Globus pallidus (tissue), 1 donor: ENCODE measurements around the gene TMEM117.

Experiments
- DNase-seq: peaks from one replicate; pipeline ENCODE4 v3.0.0-alpha.2; 2015; ENCODE audit warnings: low spot score

Gene TMEM117

DNA sequence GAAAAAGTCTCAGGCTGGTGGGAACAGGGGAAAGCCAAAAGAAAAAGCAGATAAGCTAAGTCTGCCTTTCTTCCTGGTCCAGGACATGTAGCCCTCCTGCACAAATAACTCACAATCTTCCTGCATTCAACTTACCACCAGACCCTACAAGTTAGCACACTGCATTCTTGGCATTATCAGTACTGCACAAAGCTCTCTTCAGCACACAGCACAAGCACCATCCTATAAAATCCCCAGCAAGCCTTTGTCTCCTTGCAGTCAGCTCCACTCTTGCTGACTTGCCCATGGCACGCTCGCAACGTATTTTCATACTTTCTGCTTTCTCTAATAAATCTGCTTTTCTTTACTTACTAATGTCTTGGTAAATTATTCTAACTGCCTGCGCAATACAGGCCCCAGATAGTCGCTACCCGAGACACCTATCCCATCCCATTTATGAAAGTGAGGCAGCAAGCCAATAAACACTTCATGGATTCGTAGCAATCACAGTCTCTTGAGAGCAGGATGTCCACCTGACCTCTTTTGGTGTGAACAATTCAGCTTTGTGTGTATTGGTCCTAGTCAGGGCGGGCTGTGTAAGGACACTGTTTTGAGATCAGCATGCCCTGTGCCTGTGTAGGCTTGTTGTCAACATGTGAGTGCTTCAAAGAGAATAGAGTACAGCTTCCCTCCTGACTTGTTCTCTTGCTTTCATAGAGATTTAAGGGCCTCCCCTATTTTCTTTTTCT, 49.0 kb downstream of the TMEM117 start:
- peak; percentile 58 for DNase-seq

DNA sequence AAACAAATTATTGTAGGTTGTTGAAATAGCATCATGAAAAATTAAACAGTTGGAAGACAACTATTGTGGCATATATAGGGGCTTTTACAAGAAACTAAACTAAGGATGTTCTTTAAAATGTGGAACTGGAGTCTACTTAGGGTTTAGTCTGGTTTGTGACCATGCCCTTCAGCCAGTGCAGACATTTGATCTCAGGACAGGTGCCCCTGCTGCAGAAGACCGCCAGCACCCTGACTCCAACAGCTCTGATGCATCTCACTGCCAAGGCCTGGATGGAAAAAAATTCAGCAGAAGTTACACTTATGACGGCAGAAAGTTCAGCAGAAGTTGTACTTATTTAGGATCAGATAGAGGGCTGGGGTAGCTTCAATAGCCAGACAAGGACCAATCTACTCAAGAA, 51.5 kb downstream of the TMEM117 start:
- no peak for DNase-seq

DNA sequence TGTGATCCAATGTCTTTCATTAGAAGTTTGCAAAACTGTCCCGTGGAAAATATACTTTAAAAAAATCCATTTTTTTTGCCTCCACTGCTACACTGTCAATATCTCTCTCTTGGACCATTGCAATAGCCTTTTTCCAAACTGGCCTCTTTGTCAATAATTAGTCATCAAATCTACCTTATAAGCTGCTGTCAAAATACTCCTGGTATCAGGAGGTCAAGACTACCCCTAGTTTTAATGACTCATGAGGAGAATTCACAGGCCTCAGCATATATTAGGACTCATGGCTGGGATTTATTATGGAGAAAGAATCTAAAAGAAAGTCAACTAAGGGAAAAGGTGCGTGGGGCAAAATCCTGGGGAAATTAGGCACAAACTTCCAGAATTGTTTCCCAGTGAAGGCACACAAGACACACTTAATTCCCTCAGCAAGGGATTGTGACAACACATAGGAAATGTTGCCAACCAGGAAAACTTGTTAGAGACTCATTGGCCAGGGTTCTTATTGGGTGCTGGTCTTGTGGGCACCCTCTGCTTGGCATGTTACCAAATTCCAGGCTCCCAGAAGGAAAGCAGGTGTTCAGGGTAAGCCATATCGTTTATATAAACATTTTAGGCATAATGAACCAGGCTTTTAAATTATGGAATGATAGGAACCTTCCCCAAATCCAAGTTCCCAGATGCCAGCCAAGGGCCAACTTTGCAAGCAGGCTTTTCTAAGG, 56.1 kb downstream of the TMEM117 start:
- no peak for DNase-seq

DNA sequence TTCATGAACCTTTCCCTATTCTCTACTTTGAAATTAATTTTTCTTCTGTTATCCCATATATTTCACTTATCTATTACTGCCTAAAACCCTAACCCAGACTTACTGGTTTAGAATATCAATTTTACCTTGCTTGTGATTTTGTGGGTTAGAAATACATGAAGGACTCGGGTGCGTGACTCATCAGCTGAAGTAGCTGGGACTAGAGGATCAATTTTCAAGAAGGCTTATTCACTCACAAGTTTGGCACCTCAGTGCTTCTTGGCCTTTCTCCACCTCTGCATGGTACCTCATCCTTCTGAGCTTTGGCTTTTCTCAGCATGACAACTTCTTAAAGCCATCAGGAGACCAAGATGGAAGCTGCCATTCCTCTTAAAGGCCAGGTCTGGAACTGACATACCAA, 57.8 kb downstream of the TMEM117 start:
- DNase-seq, result no peak

DNA sequence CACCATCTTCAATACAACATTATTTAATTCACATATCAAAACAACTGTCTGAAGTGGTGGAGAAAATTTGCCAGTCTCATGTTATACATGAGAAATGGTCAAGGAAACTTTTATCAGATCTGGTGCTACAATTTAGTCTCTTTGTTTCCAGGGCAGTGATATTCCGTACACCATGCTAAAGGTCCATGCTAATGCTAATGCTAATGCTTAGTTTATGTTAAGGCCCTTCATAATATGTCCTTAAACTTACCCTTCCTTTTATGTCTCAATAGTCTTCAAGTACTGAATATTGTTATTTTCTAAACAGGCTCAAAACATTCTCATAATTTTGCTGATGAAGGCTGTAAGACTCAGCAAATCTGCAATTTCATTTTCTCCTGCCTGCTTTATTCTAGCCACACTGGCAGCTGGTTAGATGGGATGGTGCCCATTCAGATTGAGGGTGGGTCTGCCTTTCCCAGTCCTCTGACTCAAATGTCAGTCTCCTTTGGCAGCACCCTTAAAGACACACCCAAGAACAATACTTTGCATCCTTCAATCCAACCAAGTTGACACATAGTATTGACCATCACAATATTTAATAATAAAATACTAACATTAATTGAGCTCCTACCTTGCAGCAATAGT, 59.8 kb downstream of the TMEM117 start:
- no peak for DNase-seq

DNA sequence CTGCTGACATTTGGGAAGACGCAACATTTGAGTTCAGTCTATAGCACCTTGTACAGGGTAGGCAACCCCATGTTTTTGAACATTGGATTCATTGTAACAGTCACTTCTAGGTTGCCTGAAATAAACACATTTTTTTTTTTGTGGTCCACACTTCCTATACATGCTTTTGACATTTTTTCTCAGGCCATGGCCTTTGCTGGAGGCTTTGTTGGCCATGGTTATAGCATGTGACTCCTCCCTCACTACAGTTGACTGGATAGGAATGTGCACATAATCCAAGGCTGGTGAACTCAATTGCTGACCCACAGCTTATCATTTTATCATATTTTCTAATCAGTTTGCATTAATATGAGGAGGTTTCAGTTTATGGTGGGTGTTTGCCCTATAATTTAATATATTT, 60.6 kb downstream of the TMEM117 start:
- DNase-seq, result no peak

DNA sequence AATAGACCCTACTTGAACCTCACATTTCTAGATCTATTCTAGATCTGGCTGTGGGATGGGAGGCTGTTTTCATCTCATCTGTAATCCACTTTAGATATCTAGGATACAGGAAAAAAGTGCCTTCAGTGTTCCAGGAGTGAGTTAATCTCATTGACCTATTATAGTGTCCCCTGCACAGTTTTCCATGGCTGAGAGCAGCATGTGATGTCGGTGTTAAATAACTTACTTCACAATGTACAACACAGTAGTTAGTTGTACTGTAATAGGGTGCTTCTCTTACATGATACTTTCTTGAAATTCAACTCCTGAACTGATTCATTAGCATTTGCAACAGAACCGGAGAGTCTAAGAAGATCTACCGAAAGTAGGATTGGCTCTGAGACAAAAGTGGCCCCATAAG, 62.6 kb downstream of the TMEM117 start:
- DNase-seq, result no peak

DNA sequence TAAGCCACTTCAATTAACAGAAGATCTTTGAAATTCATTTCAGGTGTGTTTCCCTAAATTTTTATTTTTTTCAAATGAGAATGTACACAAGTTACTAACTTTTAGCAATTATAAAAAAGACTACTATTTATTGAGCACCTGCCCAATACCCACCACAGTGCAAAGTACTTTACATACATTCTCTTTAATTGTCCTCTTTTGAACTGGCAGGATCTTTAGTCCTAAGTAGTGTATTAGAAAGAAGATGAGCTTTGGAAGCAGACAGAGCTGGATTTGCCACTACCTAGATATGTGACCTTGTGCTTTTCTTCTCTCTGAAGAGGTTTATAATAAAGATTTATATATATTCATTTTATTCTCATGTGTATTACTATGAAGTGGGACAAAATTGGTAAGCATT, 63.7 kb downstream of the TMEM117 start:
- DNase-seq, result no peak

DNA sequence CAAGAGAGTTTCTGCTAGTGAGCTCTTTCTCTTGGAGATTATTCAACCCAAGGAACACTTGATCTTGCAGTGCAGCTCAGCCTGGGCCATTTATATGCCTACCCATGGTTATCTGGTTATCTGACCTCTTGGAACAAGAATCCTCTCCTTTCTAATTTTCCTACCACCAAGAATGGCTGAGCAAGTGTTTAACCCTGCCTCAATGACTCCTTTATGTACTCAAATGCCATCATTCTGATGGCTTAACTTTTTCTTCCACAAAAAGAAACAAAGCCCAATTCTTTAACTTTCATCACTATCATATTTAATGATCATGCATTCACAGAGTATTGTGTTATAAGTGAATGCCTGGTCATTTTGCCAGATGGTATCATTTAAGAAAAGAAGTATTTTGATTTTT, 67.8 kb downstream of the TMEM117 start:
- no peak for DNase-seq

DNA sequence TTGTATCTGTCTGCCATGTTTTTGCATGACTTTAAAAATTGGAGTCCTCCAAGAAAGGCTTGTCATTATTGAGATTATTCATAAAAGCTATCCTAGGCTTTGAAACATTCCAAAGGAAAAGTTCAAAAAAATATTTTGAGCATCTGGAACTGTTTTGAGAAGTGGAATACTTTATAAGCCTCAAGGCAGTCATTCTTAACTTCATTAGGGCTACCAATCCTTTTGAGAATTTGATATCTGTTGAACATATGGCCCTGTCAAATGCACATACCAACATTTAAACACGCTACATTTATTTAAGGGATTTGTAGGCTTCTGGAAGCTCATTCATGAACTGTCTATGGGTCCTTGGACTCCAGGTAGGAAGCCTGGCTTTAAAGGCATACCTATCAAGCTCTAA, 77.0 kb downstream of the TMEM117 start:
- DNase-seq, result no peak

DNA sequence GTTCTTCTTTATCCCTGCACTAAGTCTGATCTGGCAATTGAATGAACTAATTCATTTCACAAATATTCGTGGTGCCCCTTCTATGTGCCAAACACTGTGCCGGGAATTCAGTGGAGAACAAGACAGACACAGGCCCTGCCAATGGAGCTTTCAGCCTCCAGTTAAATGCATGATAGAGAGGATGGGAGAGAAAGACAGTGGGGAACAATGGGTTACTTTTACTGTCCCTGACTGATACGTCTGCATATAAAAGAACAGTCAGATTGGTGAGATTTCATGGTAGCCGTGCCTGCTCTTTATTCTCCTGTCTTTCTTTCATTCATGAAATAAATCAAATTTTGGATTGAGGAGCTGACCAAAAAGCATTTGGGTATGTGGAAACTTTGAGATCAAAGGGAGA, 78.5 kb downstream of the TMEM117 start:
- DNase-seq, result no peak

DNA sequence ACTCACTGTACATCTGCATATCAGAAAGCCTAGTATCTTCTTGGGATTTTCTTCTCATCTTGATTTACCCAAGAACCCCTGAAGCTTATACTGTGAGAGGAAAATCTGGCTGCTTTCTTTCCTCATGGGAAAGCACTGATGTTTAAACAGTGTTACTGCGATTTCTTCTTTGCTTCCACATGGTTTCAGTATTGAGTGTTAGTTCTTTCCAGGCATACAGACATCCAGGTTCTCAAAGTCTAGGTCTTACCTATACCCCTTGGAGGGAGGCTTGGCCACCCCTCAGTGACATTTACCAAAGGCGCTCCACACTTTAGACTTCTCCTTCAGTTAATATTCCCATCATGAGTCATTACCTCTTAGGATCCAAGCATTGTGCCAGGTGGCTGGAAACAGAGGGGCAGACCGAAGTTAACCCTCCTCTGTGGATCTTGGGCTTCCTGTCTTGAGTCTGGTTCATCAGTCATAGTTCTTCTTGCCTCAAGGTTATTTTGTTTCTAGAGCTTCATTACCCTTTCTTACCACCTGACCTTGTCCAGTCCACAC, 79.1 kb downstream of the TMEM117 start:
- no peak for DNase-seq

DNA sequence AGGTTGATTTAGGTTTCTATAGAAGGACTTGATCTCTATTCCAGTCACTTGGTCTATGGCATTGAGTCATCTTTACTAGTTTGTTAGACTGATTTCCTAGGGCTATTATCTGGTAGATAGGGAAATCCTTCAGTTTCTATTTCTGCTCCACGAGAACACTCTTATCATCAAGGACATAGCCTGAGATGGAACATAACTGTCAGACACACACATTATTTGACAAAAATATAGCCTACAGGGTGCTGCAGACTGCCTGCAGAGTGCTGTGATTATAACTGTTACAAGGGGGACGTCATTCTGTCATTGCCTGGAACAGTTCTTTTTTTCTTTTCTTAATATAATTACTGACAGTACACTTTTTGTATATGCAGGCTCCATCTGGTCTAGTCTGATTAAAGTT, 82.0 kb downstream of the TMEM117 start:
- no peak for DNase-seq

DNA sequence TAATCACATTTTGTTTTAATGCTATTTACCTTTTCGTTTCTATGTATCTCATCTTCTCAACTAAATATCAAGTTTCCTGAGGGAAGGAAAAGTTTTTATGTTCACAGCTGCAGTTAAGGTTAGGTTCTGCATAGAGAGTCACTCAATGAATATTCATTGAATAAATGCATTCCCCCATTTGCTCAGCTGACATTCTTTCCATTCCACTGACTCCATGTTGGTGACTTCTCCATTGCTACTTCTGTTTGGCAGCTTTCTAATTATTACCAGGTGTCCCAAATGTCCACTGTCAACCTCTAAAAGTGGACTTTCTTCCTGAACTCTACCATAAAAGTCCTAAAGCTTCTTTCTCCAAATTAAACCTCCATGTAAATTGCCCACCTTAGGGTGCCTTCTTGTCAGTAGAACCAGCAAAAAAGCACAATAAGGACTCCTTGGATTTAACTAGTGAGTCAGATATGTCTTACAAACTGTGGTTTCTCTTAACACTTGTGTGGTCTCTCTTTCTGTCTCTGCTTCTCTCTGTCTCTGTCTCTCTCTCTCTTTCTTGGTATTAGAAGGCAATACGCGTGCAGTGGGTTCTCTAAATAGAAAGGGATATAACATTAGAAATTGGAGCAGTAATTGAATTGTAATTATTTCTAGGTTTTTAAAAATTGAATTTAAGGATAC, 85.9 kb downstream of the TMEM117 start:
- DNase-seq, result no peak

DNA sequence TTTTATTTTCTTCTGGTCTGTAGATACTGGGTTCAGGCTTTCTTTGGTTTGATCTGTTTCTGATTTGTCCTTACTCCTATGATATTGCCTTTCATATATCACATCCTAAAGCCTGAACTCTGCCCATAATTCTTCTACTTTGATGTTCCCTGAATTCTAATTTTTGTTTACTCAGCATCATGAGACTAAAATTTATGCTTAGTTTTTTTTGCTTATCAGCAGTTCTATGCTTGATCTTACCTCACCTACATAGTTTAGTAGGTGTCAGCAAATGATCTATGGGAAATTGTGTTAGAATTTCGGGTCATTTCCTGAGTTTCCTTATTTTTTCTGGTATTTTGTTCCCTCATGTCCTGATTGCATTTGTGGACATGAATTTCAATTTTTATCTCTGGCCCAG, 94.2 kb downstream of the TMEM117 start:
- DNase-seq, result no peak

DNA sequence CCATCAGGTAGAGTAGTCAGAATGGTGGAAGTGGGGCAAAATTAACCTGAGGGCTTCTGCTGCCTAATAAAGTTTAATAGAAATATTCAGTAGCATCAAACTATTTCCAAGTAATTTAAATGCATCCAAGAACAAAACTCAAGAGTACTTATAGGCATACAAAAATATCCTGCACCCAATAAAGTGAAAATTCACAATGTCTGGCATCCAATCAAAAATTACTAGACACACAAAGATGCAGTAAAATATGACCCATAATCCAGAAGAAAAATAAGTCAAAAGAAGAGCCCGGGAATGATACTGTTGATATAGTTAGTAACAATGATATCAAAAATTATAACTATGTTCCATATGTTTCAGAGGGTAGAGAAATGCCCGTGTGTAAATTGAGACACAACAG, 95.3 kb downstream of the TMEM117 start:
- no peak for DNase-seq

DNA sequence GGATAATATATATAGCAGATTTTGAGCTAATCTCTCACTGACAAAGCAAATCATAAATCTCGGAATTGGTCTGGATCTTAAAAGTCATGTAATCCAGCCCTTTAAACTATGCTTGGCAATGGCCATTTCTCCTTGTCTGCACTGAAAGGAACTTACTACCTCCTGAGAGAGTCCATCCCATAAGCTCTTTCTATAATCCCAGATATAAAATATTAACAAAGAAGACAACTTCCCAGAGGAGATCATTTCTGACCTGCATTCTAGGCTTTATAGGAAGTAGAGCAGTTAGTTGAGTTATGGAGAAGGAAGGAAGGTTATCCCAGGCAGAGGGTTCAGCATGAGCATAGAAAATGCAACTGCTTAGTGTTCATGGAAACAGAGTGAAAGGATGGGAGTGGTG, 99.7 kb downstream of the TMEM117 start:
- no peak for DNase-seq

DNA sequence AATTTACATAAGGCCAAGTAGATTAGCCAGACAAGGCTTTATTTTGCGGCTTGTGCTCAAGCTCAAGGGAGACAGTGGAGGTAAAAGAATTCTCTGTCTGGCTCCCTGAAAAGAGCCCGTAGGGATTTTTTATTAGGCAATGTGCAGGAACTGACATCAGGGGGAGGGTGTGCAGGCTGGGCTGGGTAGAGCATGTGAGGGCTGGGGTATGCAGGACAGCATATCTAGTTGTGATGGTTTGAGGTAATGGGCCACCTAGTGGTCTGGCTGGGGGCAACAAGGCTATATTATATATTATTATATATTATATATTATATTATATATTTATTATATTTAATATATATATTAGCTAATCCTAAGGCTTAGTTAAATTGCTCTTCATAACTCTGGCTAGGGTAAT, 102.1 kb downstream of the TMEM117 start:
- no peak for DNase-seq

DNA sequence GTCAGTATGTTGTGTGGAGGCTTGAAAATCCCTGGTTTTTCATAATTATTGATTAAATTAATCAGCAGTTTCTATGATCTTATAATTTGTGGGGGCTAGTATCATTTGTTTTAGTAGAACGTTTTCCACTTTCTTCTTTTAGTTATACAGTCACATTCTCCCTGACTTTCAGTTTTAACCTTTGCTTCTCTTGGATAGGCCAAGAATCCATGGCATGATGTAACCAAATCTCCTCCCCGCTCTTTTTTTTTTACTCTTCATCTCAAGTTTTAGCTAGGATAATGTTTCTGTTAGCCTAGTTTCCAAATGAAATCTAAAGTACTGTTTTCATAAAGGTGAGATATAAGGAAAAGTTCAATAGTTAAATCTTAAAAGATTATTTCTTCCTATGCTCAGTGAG, 106.5 kb downstream of the TMEM117 start:
- no peak for DNase-seq

DNA sequence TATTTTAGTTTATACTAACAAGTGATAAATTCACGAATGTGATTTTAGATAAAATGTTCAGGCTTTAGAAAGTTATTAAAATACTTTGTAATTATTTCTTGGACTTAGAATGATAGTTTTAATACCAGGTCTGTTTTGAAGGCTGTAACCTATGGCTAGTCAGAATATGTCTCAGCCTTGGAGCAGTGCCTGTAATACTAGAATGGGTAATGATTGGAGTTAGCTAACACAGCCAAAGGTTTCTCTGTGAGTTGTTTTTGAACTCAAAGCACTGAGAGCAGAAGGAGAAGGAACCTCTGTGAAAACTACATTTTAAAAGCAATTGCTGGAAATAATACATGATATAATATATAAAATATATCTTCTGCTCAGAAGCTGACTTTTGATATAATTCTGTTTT, 110.1 kb downstream of the TMEM117 start:
- DNase-seq, result peak; percentile 33

DNA sequence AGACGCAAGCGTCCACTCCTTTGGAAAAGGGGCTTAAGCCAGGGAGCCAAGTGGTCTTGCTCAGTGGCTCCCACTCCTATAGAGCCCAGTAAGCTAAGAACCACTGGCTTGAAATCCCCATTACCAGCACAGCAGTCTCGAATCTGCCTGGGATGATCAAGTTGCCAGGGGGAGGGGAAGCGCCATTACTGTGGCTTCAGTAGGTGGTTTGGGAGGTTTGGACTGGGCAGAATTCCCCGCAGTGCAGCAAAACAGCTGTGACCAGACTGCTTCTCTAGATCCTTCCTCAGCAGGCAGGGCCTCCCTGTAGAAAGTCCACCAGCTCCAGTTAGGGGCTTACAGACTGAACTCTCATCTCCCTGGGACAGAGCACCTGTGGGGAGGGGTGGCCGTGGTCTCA, 115.4 kb downstream of the TMEM117 start:
- DNase-seq, result no peak

DNA sequence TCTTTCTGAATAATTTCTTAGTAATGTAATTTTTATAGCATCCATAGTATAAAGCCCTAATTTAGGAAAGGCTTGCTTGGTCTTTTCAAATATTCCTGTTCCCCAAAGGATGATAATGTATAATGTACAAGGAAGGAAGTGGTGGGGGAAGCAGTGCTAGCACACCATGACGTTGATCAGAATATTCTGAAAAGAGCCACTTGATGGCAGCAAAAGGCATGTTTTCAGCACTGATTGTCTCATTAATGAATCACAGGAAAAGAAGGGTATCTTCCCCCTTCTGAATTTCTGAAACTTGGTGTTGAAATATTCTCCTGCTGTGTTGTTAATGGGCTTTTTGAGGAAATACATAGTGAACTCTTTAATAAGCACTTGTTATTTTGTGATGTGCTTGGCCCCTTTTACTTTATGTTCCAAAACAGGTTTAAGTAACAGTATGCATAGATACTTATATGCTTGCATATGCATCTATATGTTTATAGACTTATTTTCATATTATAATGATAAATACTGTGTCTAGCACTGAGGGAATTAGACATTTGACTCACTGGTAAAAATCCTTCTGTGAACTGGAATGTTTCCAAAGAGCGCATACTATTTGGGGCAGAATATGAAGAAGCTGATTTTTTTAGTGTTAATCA, 122.0 kb downstream of the TMEM117 start:
- peak; percentile 50 for DNase-seq
